Measurements from ENCODE around the gene TSPAN11.
"Not testable (repeated sequence)": the region's sequence is repeated elsewhere in the genome, so short reads cannot be mapped to it uniquely, and the experiment has no call there.

Gene TSPAN11

GRCh38 chr12:31005256-31005943, 78.9 kb downstream of the TSPAN11 start:
- no peak for DNase-seq

GRCh38 chr12:31005944-31006361, 79.4 kb downstream of the TSPAN11 start:
- DNase-seq: no peak

GRCh38 chr12:31006416-31007152, 80.0 kb downstream of the TSPAN11 start:
- no peak for DNase-seq

- DNase-seq: no peak
Measured at GRCh38 chr12:31007153-31007495, 80.6 kb downstream of the TSPAN11 start.

GRCh38 chr12:31007636-31008175, 81.2 kb downstream of the TSPAN11 start:
- DNase-seq: no peak

- DNase-seq: no peak
Measured at GRCh38 chr12:31008241-31008761, 81.8 kb downstream of the TSPAN11 start.

- no peak for DNase-seq
Measured at GRCh38 chr12:31008961-31009840, 82.7 kb downstream of the TSPAN11 start.

GRCh38 chr12:31009976-31010375, 83.4 kb downstream of the TSPAN11 start:
- no peak for DNase-seq

- DNase-seq: no peak
Measured at GRCh38 chr12:31011336-31011735, 84.8 kb downstream of the TSPAN11 start.

GRCh38 chr12:31011746-31012566, 85.4 kb downstream of the TSPAN11 start:
- no peak for DNase-seq

GRCh38 chr12:31012567-31012891, 86.0 kb downstream of the TSPAN11 start:
- not testable (repeated sequence) for DNase-seq

- DNase-seq: no peak
Measured at GRCh38 chr12:31015215-31015614, 88.7 kb downstream of the TSPAN11 start.

- DNase-seq: no peak
Measured at GRCh38 chr12:31016057-31016456, 89.5 kb downstream of the TSPAN11 start.

- DNase-seq: no peak
Measured at GRCh38 chr12:31017535-31017934, 91.0 kb downstream of the TSPAN11 start.

GRCh38 chr12:31018106-31018789, 91.7 kb downstream of the TSPAN11 start:
- DNase-seq: no peak

GRCh38 chr12:31018790-31019505, 92.4 kb downstream of the TSPAN11 start:
- no peak for DNase-seq

- DNase-seq: no peak
Measured at GRCh38 chr12:31019561-31019960, 93.0 kb downstream of the TSPAN11 start.

- no peak for DNase-seq
Measured at GRCh38 chr12:31019976-31020375, 93.4 kb downstream of the TSPAN11 start.

GRCh38 chr12:31020385-31021166, 94.0 kb downstream of the TSPAN11 start:
- no peak for DNase-seq

GRCh38 chr12:31021181-31021580, 94.6 kb downstream of the TSPAN11 start:
- DNase-seq: no peak
